VCaP (cell line): ENCODE results near the gene CEP85L.

Experiments used
- H3K27ac ChIP-seq: fragments of 450-650 bp; 2 replicates; pipeline ENCODE4 v1.5.1; 2017
- TF ChIP-seq, protein P1 (sequence below): fragments of 450-650 bp; conservative IDR thresholded peaks from 2 replicates; pipeline ENCODE4 v1.5.1; 2017; ENCODE audit warnings: mild to moderate bottlenecking, moderate library complexity

Gene CEP85L

DNA sequence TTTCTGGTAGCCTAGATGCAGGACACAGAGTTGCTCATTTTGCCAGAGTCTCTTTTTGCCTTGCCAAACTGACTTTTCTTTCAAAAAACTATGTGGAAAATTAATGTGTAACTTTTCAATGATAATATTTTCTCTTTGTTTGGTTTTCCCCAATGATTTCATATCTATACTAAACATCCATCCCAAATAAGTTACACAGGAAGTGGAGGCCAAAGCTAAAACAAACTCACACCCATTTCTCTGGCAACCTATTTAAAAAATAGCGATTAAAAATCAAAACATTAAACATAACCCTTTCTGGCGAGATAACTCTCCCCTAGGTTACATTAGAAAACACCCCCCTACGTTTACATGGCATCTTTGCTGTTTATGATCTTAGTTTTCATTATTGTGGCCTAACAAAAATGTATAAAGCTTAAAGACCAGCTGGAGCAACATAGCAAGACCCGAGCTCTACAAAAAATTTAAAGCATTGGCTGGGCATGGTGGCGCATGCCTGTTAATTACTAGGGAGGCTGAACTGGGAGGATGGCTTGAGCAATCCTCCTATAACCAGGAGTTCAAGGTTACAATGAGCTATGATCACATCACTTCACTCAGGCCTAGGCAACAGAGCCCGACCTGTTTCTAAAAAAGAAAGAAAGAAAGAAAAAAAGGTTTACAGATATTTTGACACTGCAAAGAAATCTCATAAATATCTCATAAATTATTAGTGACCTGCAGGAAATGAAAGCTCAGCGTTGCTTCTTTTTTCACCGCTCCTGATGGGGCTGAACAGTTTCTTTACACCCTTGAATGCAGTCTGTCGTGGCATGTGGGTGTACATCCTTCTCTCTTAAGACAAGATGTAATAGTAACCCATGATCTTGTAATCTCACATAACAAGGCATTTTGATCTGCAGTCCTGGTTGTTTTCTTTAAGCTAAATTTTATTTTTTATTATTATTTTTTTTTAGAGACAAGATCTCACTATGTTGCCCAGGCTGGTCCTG is 32.8 kb upstream of the CEP85L start:
- TF ChIP-seq, protein P1, sequence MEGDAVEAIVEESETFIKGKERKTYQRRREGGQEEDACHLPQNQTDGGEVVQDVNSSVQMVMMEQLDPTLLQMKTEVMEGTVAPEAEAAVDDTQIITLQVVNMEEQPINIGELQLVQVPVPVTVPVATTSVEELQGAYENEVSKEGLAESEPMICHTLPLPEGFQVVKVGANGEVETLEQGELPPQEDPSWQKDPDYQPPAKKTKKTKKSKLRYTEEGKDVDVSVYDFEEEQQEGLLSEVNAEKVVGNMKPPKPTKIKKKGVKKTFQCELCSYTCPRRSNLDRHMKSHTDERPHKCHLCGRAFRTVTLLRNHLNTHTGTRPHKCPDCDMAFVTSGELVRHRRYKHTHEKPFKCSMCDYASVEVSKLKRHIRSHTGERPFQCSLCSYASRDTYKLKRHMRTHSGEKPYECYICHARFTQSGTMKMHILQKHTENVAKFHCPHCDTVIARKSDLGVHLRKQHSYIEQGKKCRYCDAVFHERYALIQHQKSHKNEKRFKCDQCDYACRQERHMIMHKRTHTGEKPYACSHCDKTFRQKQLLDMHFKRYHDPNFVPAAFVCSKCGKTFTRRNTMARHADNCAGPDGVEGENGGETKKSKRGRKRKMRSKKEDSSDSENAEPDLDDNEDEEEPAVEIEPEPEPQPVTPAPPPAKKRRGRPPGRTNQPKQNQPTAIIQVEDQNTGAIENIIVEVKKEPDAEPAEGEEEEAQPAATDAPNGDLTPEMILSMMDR = no peak
- H3K27ac ChIP-seq = no peak overlapping the region

DNA sequence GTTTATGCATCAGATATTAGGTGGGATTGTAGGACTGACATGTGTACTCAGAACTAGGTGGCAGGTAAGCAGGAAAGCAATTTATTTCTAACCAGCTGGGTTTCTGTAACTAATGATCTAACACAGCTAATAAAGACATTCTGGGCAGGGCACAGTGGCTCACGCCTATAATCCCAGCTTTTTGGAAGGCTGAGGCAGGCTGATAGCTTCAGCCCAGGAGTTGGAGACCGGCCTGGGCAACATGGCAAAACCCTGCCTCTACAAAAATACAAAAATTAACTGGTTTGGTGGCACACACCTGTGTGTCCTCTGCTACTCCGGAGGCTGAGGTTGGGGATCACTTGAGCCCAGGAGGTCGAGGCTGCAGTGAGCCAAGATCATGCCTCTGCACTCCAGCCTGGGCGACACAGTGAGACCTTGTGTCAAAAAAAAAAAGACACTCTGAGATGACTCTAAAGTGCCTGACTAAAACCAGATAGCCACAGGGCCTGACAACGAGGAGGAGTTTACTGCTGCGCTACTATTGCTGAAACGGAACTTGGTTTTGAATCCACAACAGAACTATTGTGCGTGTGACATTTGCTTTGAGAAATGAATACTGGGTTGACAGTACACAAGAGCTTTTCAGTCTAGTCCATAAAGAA is 29.2 kb upstream of the CEP85L start:
- TF ChIP-seq, protein P1 = no peak
- no peak overlapping the region for H3K27ac ChIP-seq

DNA sequence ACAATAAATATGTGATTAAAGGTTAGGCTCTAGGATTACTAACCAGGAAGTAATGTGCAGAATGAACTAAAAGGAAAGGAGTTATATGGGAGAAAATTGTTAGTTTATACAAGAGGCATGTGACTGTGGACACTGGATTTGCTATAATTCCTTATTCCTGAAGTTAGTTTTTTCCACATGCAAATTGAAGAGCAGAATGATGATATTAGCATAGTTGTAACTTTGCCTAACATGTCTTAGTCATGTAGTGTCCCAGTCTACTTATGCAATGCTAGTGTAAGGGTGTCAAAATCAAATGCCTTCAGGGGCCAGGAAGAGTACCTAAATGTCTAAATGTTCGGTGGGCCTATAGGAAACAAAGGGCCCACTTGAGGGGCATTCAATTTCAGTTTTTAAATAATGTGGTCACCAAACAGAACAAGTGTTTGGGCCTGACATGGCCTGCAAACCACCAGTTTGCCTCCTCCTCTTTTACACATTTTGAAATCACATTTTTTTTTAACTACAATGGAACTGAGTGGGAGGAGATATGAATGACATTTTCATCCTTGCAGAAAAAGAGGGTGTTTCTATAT is 28.0 kb upstream of the CEP85L start:
- TF ChIP-seq, protein P1 = no peak
- no peak overlapping the region for H3K27ac ChIP-seq

DNA sequence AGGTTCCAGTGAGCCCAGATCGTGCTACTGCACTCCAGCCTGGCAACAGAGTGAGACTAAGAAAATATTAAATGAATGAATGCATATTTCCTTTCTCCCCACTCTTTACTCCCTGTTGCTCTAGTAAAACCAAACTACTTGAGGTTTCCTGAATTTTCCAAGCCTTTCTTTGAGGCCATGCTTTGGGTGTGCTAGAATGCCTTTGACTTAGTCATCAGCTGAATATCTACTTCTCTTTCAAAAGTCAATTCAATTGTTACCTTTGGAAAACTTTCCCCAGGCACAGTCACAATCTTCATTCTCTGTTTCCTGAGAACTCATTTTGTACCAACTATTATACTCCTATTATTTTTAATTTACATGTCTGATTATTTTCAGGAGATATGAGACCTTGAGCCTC is 27.5 kb upstream of the CEP85L start:
- TF ChIP-seq, protein P1 = no peak
- H3K27ac ChIP-seq = no peak overlapping the region

DNA sequence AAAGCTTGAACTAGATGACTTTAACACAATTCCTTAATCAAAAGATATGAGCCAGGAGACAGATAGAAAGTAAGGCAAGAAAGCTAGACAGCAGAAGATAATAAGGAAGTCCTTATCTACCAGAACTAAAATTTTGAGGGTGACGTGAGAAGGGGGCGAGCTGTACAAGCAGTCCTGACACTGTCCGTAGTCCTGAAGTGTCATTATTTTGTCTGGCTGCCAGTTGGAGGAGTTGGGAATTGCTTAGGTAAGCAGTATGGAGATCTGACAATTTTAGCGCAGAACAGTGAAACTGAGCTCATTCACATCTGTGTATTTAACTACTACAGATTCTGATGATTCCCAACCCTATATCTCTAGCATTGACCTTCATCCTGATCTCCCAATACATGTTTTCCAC is 25.8 kb upstream of the CEP85L start:
- no peak overlapping the region for H3K27ac ChIP-seq
- TF ChIP-seq, protein P1 = no peak

DNA sequence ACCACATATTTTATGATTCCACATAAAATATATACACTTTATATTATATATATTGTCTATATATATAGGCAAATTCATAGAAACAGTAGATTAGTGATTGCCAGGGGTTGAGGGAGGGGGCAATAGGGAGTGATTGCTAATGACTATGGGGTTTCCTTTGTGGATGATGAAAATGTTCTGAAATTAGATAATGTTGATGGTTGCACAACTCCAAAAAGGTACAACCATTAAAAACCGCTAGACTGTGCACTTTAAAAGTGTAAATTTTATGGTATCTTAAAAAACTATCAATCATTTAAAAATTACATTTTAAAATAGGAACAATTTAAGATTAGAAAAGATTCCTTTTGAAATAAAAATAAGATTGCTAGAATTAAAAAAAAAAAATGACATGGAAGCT is 23.8 kb upstream of the CEP85L start:
- TF ChIP-seq, protein P1 = no peak
- H3K27ac ChIP-seq = no peak overlapping the region

DNA sequence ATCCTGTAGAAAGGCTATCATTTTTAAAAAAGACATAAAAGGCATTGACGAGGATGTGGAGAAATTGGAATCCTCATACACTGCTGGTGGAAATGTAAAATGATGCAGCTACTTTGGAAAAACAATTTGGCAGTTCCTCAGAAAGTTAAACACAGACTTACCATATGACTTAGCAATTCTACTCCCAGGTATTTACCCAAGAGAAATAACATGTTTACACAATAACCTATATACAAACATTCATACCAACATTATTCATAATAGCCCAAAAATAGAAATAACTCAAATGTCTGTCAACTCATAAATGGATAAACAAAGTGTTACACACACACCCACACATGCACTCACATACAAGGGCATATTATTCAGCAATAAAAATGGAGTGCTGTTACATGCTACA is 23.4 kb upstream of the CEP85L start:
- TF ChIP-seq, protein P1 = no peak
- H3K27ac ChIP-seq = no peak overlapping the region
